Measurements from ENCODE around the gene PAX7.

DNA sequence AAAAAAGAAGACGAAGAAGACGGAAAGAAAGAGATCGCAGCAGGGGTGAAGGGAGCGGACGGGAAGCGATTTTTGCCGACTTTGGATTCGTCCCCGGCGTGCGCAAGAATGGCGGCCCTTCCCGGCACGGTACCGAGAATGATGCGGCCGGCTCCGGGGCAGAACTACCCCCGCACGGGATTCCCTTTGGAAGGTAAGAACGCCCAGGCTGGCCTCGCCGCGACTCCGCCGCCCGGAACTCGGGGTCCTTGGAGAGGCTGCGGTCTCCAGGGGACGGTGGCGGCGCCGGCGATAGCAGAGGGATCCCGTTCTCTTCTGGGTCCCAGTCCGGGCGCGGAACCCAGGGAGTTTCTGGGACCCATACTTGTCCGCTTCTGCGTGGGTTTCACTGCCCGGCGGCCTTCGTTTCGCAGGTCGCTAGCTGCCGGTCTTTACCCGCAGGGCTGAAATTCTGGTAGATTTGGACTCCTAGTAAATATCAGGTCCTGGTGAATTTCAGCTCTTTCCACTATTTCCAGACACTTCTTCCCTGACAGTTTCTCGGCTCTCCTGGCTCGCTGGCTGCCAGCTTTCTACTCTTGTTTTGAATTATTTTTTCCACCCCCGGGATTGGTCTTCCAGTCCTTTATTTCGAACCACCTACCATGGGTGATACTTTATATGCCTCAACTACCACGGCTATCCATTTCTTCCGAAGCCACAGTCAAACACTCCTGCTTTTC lies 1.0 kb downstream of the PAX7 start:
- TF ChIP-seq, protein P1, sequence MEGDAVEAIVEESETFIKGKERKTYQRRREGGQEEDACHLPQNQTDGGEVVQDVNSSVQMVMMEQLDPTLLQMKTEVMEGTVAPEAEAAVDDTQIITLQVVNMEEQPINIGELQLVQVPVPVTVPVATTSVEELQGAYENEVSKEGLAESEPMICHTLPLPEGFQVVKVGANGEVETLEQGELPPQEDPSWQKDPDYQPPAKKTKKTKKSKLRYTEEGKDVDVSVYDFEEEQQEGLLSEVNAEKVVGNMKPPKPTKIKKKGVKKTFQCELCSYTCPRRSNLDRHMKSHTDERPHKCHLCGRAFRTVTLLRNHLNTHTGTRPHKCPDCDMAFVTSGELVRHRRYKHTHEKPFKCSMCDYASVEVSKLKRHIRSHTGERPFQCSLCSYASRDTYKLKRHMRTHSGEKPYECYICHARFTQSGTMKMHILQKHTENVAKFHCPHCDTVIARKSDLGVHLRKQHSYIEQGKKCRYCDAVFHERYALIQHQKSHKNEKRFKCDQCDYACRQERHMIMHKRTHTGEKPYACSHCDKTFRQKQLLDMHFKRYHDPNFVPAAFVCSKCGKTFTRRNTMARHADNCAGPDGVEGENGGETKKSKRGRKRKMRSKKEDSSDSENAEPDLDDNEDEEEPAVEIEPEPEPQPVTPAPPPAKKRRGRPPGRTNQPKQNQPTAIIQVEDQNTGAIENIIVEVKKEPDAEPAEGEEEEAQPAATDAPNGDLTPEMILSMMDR (IDR thresholded peaks at IDR 0.05) = no peak
- TF ChIP-seq POLR2A (IDR thresholded peaks at IDR 0.05) = no peak

Measured in body of pancreas (tissue), 4 donors.